ENCODE results near the gene VN1R5. TPM values are rescaled to one million over a fixed set of nuclear protein-coding genes. Genes with fewer than 3 reads are reported as not detected.
"Not testable (repeated sequence)": the region's sequence is repeated elsewhere in the genome, so short reads cannot be mapped to it uniquely, and the experiment has no call there.

The VN1R5 gene
- total and polyA plus RNA-seq, 7 experiments from 2014 or later = not detected

- CTCF ChIA-PET = no interaction called here
- Histone ChIP-seq H3K4me1 (ENCODE audit: control insufficient read depth in 2 of 2, insufficient read depth in 2 of 2, low read length in 2 of 2) (no peaks in the 10 kb centered on the region), H3K4me3 (ENCODE audit: low read length) (no peak overlapping the region), H3K36me3 (ENCODE audit: control insufficient read depth in 2 of 3, insufficient read depth in 3 of 3, low read length in 3 of 3) (no peaks in the 10 kb centered on the region), H3K9me3 (ENCODE audit: control insufficient read depth in 2 of 3, low read length in 3 of 3) (no peaks in the 10 kb centered on the region), H3K27ac (ENCODE audit: low read depth, low read length) (no peak overlapping the region), H3K27me3 (ENCODE audit: control insufficient read depth in 2 of 2, insufficient read depth in 2 of 2, low read length in 2 of 2) (no peaks in the 10 kb centered on the region)
- Mint-ChIP-seq H3K4me1 (no peaks in the 10 kb centered on the region), H3K9me3 (peaks cover 0 to 12% (median 8%) of the 10 kb centered on the region in 11 donors), H3K27ac (no peak overlapping the region), H3K4me3 (no peak overlapping the region), H3K36me3 (peaks cover 0 to 13% (median 5%) of the 10 kb centered on the region in 5 donors), H3K27me3 (no peaks in the 10 kb centered on the region)
- intact Hi-C loops (cut with micrococcal nuclease) = no loop called here
- DNase-seq = no peak
- POLR2A ChIA-PET = no interaction called here
- ATAC-seq = no peak
Observed at GRCh38 chr1:247281001-247281574, 25.2 kb downstream of the VN1R5 start.

GRCh38 chr1:247286134-247286670 lies 30.3 kb downstream of the VN1R5 start:
- Histone ChIP-seq H3K4me3 (ENCODE audit: low read length) (no peak overlapping the region), H3K4me1 (ENCODE audit: control insufficient read depth in 2 of 2, insufficient read depth in 2 of 2, low read length in 2 of 2) (no peaks in the 10 kb centered on the region), H3K36me3 (ENCODE audit: control insufficient read depth in 2 of 3, insufficient read depth in 3 of 3, low read length in 3 of 3) (no peaks in the 10 kb centered on the region), H3K27ac (ENCODE audit: low read depth, low read length) (no peak overlapping the region), H3K27me3 (ENCODE audit: control insufficient read depth in 2 of 2, insufficient read depth in 2 of 2, low read length in 2 of 2) (no peaks in the 10 kb centered on the region), H3K9me3 (ENCODE audit: control insufficient read depth in 2 of 3, low read length in 3 of 3) (no peaks in the 10 kb centered on the region)
- Mint-ChIP-seq H3K27ac (no peak overlapping the region), H3K4me1 (no peaks in the 10 kb centered on the region), H3K9me3 (peaks cover 9 to 32% (median 21%) of the 10 kb centered on the region in 11 donors), H3K27me3 (no peaks in the 10 kb centered on the region), H3K4me3 (no peak overlapping the region), H3K36me3 (peaks cover 0 to 26% (median 18%) of the 10 kb centered on the region in 5 donors)
- DNase-seq (no peak), ATAC-seq (no peak)
- ChIA-PET POLR2A (no interaction called here), CTCF (no interaction called here)
- intact Hi-C loops (cut with micrococcal nuclease) = no loop called here

GRCh38 chr1:247287460-247287859 lies 31.6 kb downstream of the VN1R5 start:
- Mint-ChIP-seq H3K4me1 (peaks cover 0 to 5% (median 0%) of the 10 kb centered on the region in 7 donors), H3K27ac (no peak overlapping the region), H3K36me3 (peaks cover 0 to 26% (median 18%) of the 10 kb centered on the region in 5 donors), H3K9me3 (peaks cover 9 to 32% (median 21%) of the 10 kb centered on the region in 11 donors), H3K4me3 (no peak overlapping the region), H3K27me3 (no peaks in the 10 kb centered on the region)
- Histone ChIP-seq H3K9me3 (ENCODE audit: control insufficient read depth in 2 of 3, low read length in 3 of 3) (no peaks in the 10 kb centered on the region), H3K27me3 (ENCODE audit: control insufficient read depth in 2 of 2, insufficient read depth in 2 of 2, low read length in 2 of 2) (no peaks in the 10 kb centered on the region), H3K4me3 (ENCODE audit: low read length) (no peak overlapping the region), H3K4me1 (ENCODE audit: control insufficient read depth in 2 of 2, insufficient read depth in 2 of 2, low read length in 2 of 2) (no peaks in the 10 kb centered on the region), H3K27ac (ENCODE audit: low read depth, low read length) (no peak overlapping the region), H3K36me3 (ENCODE audit: control insufficient read depth in 2 of 3, insufficient read depth in 3 of 3, low read length in 3 of 3) (no peaks in the 10 kb centered on the region)
- DNase-seq = no peak
- ChIA-PET CTCF (no interaction called here), POLR2A (no interaction called here)
- ATAC-seq = no peak
- intact Hi-C loops (cut with micrococcal nuclease) = no loop called here

GRCh38 chr1:247288341-247288740 lies 32.5 kb downstream of the VN1R5 start:
- DNase-seq = no peak
- H3K27ac Mint-ChIP-seq = no peak overlapping the region

GRCh38 chr1:247289274-247289892 lies 33.5 kb downstream of the VN1R5 start:
- H3K9me3 Mint-ChIP-seq = peaks cover 9 to 32% (median 21%) of the 10 kb centered on the region in 11 donors
- H3K36me3 ChIP-seq (ENCODE audit: control insufficient read depth in 2 of 3, insufficient read depth in 3 of 3, low read length in 3 of 3); H3K27me3 Mint-ChIP-seq; ATAC-seq; H3K4me3 Mint-ChIP-seq; H3K27ac ChIP-seq (ENCODE audit: low read depth, low read length); H3K9me3 ChIP-seq (ENCODE audit: control insufficient read depth in 2 of 3, low read length in 3 of 3); H3K27ac Mint-ChIP-seq; DNase-seq; CTCF ChIA-PET; H3K4me3 ChIP-seq (ENCODE audit: low read length); intact Hi-C loops (cut with micrococcal nuclease); POLR2A ChIA-PET; H3K4me1 Mint-ChIP-seq; H3K27me3 ChIP-seq (ENCODE audit: control insufficient read depth in 2 of 2, insufficient read depth in 2 of 2, low read length in 2 of 2); H3K4me1 ChIP-seq (ENCODE audit: control insufficient read depth in 2 of 2, insufficient read depth in 2 of 2, low read length in 2 of 2): not testable (repeated sequence)
- peaks cover 0 to 26% (median 17%) of the 10 kb centered on the region in 5 donors for H3K36me3 Mint-ChIP-seq

More at GRCh38 chr1:247288341-247288740, 32.5 kb downstream of the VN1R5 start:
- H3K4me3 ChIP-seq (ENCODE audit: low read length) = no peak overlapping the region
- peaks cover 0 to 5% (median 0%) of the 10 kb centered on the region in 7 donors for H3K4me1 Mint-ChIP-seq
- peaks cover 9 to 32% (median 21%) of the 10 kb centered on the region in 11 donors for H3K9me3 Mint-ChIP-seq
- no peak overlapping the region for H3K27ac ChIP-seq (ENCODE audit: low read depth, low read length)
- CTCF ChIA-PET = no interaction called here
- no peaks in the 10 kb centered on the region for H3K27me3 ChIP-seq (ENCODE audit: control insufficient read depth in 2 of 2, insufficient read depth in 2 of 2, low read length in 2 of 2)
- no peaks in the 10 kb centered on the region for H3K4me1 ChIP-seq (ENCODE audit: control insufficient read depth in 2 of 2, insufficient read depth in 2 of 2, low read length in 2 of 2)
- H3K4me3 Mint-ChIP-seq = no peak overlapping the region
- POLR2A ChIA-PET = no interaction called here
- ATAC-seq = no peak
- H3K27me3 Mint-ChIP-seq = no peaks in the 10 kb centered on the region
- peaks cover 0 to 26% (median 18%) of the 10 kb centered on the region in 5 donors for H3K36me3 Mint-ChIP-seq
- no peaks in the 10 kb centered on the region for H3K9me3 ChIP-seq (ENCODE audit: control insufficient read depth in 2 of 3, low read length in 3 of 3)
- no peaks in the 10 kb centered on the region for H3K36me3 ChIP-seq (ENCODE audit: control insufficient read depth in 2 of 3, insufficient read depth in 3 of 3, low read length in 3 of 3)
- intact Hi-C loops (cut with micrococcal nuclease) = no loop called here

GRCh38 chr1:247290576-247290975 lies 34.7 kb downstream of the VN1R5 start:
- DNase-seq (no peak), ATAC-seq (no peak)
- Histone ChIP-seq H3K27ac (ENCODE audit: low read depth, low read length) (no peak overlapping the region), H3K9me3 (ENCODE audit: control insufficient read depth in 2 of 3, low read length in 3 of 3) (no peaks in the 10 kb centered on the region), H3K4me1 (ENCODE audit: control insufficient read depth in 2 of 2, insufficient read depth in 2 of 2, low read length in 2 of 2) (no peaks in the 10 kb centered on the region), H3K36me3 (ENCODE audit: control insufficient read depth in 2 of 3, insufficient read depth in 3 of 3, low read length in 3 of 3) (no peaks in the 10 kb centered on the region), H3K27me3 (ENCODE audit: control insufficient read depth in 2 of 2, insufficient read depth in 2 of 2, low read length in 2 of 2) (no peaks in the 10 kb centered on the region), H3K4me3 (ENCODE audit: low read length) (no peak overlapping the region)
- H3K9me3 Mint-ChIP-seq = peaks cover 7 to 32% (median 20%) of the 10 kb centered on the region in 11 donors
- H3K27me3 Mint-ChIP-seq = peaks cover 0 to 8% (median 0%) of the 10 kb centered on the region in 5 donors
- CTCF ChIA-PET = no interaction called here
- intact Hi-C loops (cut with micrococcal nuclease) = no loop called here
- POLR2A ChIA-PET = no interaction called here
- H3K4me3 Mint-ChIP-seq = no peak overlapping the region
- peaks cover 0 to 26% (median 17%) of the 10 kb centered on the region in 5 donors for H3K36me3 Mint-ChIP-seq
- H3K27ac Mint-ChIP-seq = no peak overlapping the region
- H3K4me1 Mint-ChIP-seq = peaks cover 0 to 5% (median 0%) of the 10 kb centered on the region in 7 donors

GRCh38 chr1:247291161-247291560 lies 35.3 kb downstream of the VN1R5 start:
- ATAC-seq (no peak), DNase-seq (no peak)
- Histone ChIP-seq H3K27me3 (ENCODE audit: control insufficient read depth in 2 of 2, insufficient read depth in 2 of 2, low read length in 2 of 2) (no peaks in the 10 kb centered on the region), H3K36me3 (ENCODE audit: control insufficient read depth in 2 of 3, insufficient read depth in 3 of 3, low read length in 3 of 3) (no peaks in the 10 kb centered on the region), H3K27ac (ENCODE audit: low read depth, low read length) (no peak overlapping the region), H3K9me3 (ENCODE audit: control insufficient read depth in 2 of 3, low read length in 3 of 3) (no peaks in the 10 kb centered on the region), H3K4me3 (ENCODE audit: low read length) (no peak overlapping the region), H3K4me1 (ENCODE audit: control insufficient read depth in 2 of 2, insufficient read depth in 2 of 2, low read length in 2 of 2) (no peaks in the 10 kb centered on the region)
- Mint-ChIP-seq H3K4me3 (no peak overlapping the region), H3K4me1 (peaks cover 0 to 5% (median 0%) of the 10 kb centered on the region in 7 donors), H3K36me3 (peaks cover 0 to 21% (median 13%) of the 10 kb centered on the region in 5 donors), H3K27ac (no peak overlapping the region), H3K9me3 (peaks cover 7 to 26% (median 16%) of the 10 kb centered on the region in 11 donors), H3K27me3 (peaks cover 0 to 8% (median 0%) of the 10 kb centered on the region in 5 donors)
- intact Hi-C loops (cut with micrococcal nuclease) = no loop called here
- CTCF ChIA-PET = no interaction called here
- POLR2A ChIA-PET = no interaction called here

Measured in naive thymus-derived CD4-positive, alpha-beta T cell (primary cell).